HepG2 (cell line): ENCODE data around the gene FAM118A. TPM values are rescaled to one million over a fixed set of nuclear protein-coding genes. Genes with fewer than 3 reads are reported as not detected.

Source experiments
- ATAC-seq: fragments of 200-7000 bp; cut with Tn5 transposase; 3 replicates; pipeline ENCODE4 v1.9.1; 2020; ENCODE audit warnings: mild to moderate bottlenecking, moderate library complexity
- BruUV-seq: library from RNA; stranded (reverse); fragments of 400-500 nt; replicated peaks from 2 replicates; lab custom pipeline; 2021; lab: Mats Ljungman, UMichigan
- CTCF ChIA-PET: fragments of 300-600 bp; formaldehyde crosslinking; extraction: SDS; loops from one replicate; lab custom pipeline; 2021; ENCODE audit warnings: low total read pairs, inconsistent platforms, low intra/inter-chr PET ratio; lab: Yijun Ruan, JAX
- POLR2A ChIA-PET: fragments of 350-600 bp; sonication (Branson Sonifier 250); formaldehyde crosslinking; loops from one replicate; lab custom pipeline; 2020; ENCODE audit warnings: antibody characterized with exemption, inconsistent platforms; lab: Yijun Ruan, JAX
- DNase-seq: peaks from one replicate; pipeline ENCODE4 v3.0.0-alpha.2; 2015; ENCODE audit warnings: low spot score
- FAIRE-seq: peaks from 3 replicates; lab custom pipeline; 2011; peaks lifted over from hg19 to GRCh38; lab: Jason Lieb, UNC
- H2AFZ ChIP-seq: one replicate; pipeline ENCODE4 v1.6.1; 2011; ENCODE audit warnings: low read length, inconsistent platforms
- H3K27ac ChIP-seq: fragments of 300-600 bp; 3 replicates; pipeline ENCODE4 v1.8.0; 2011; ENCODE audit warnings: mixed run types, mild to moderate bottlenecking, mixed read lengths, low read length, inconsistent platforms; ENCODE audit not compliant: insufficient read depth; ENCODE audit errors: extremely low read length
- H3K27me3 ChIP-seq, 2 experiments: fragments of 200-600 bp in 1 of 2; 2 replicates in 1 of 2; 3 replicates in 1 of 2; pipeline versions ENCODE4 v1.6.0 to v1.8.0; 2011; ENCODE audit warnings: low read length in 2 of 2, mild to moderate bottlenecking in 2 of 2, moderate library complexity in 2 of 2, inconsistent platforms in 1 of 2; ENCODE audit not compliant: insufficient read depth in 2 of 2, control insufficient read depth in 1 of 2
- H3K36me3 ChIP-seq, 2 experiments: fragments of 200-600 bp in 1 of 2; replicated peaks in 1 of 2; 2 replicates in 1 of 2; 3 replicates in 1 of 2; pipeline versions ENCODE4 v1.5.1 to v1.8.0; 2011; ENCODE audit warnings: low read length in 2 of 2, inconsistent platforms in 1 of 2; ENCODE audit not compliant: insufficient read depth in 2 of 2, control insufficient read depth in 1 of 2
- H3K4me1 ChIP-seq: 2 replicates; pipeline ENCODE4 v1.5.1; 2012; ENCODE audit warnings: low read length, inconsistent platforms; ENCODE audit not compliant: insufficient read depth
- H3K4me2 ChIP-seq: 2 replicates; pipeline ENCODE4 v1.6.0; 2011; ENCODE audit warnings: low read depth, low read length, inconsistent platforms
- H3K4me3 ChIP-seq, 3 experiments: fragments of 200-600 bp in 1 of 3; sonication (generic), shearing (Covaris generic) in 1 of 3; replicated peaks in 1 of 3; 2 replicates each; pipeline ENCODE4 v1.5.1; 2011 to 2016; ENCODE audit warnings: low read length in 3 of 3, inconsistent platforms in 2 of 3, low read depth in 2 of 3, mild to moderate bottlenecking in 2 of 3, control low read depth in 1 of 3, mixed read lengths in 1 of 3; ENCODE audit not compliant: insufficient read depth in 1 of 3
- H3K79me2 ChIP-seq: one replicate; pipeline ENCODE4 v1.6.1; 2011; ENCODE audit warnings: low read length, inconsistent platforms; ENCODE audit not compliant: insufficient read depth
- H3K9ac ChIP-seq: 2 replicates; pipeline ENCODE4 v1.6.0; 2011; ENCODE audit warnings: mild to moderate bottlenecking, low read depth, low read length, inconsistent platforms; ENCODE audit not compliant: insufficient read depth
- H3K9me3 ChIP-seq: 2 replicates; pipeline ENCODE4 v1.5.1; 2012; ENCODE audit warnings: mild to moderate bottlenecking, low read length
- H4K20me1 ChIP-seq: 2 replicates; pipeline ENCODE4 v1.6.0; 2011; ENCODE audit warnings: inconsistent platforms, mild to moderate bottlenecking, low read length, moderate library complexity; ENCODE audit not compliant: insufficient read depth
- ARID5B ChIP-seq: IDR thresholded peaks from 2 replicates; pipeline ENCODE4 v1.4.0; 2020; ENCODE audit warnings: mild to moderate bottlenecking, missing genetic modification reagents
- BCL3 ChIP-seq: sonication (generic); formaldehyde crosslinking; IDR thresholded peaks from 2 replicates; pipeline ENCODE4 v1.5.1; 2020; ENCODE audit warnings: mild to moderate bottlenecking, missing genetic modification reagents, moderate library complexity
- HCFC1 ChIP-seq: fragments of 150-350 bp; IDR thresholded peaks from 2 replicates; pipeline ENCODE4 v1.6.1; 2014; ENCODE audit warnings: low read depth, low read length
- HNF4A ChIP-seq: sonication (generic); formaldehyde crosslinking; IDR thresholded peaks from 2 replicates; pipeline ENCODE4 v1.4.0; 2020; ENCODE audit warnings: missing genetic modification reagents
- NFIB ChIP-seq: sonication (generic); formaldehyde crosslinking; IDR thresholded peaks from 2 replicates; pipeline ENCODE4 v1.9.0; 2021; ENCODE audit warnings: missing genetic modification reagents, mild to moderate bottlenecking, borderline replicate concordance
- PRDM10 ChIP-seq: sonication (generic); formaldehyde crosslinking; IDR thresholded peaks from 2 replicates; pipeline ENCODE4 v1.4.0; 2020; ENCODE audit warnings: low read depth, missing genetic modification reagents
- SRSF9 ChIP-seq: fragments of 200-400 bp; formaldehyde crosslinking; IDR thresholded peaks from 2 replicates; pipeline ENCODE4 v1.6.1; 2018; ENCODE audit warnings: borderline replicate concordance, mild to moderate bottlenecking, low read depth, low read length; ENCODE audit not compliant: insufficient read depth, poor library complexity, severe bottlenecking
- ZNF572 ChIP-seq: sonication (generic); formaldehyde crosslinking; IDR thresholded peaks from 2 replicates; pipeline ENCODE4 v1.5.1; 2020; ENCODE audit warnings: mild to moderate bottlenecking, missing genetic modification reagents
- ZNF691 ChIP-seq: sonication (generic); formaldehyde crosslinking; IDR thresholded peaks from 2 replicates; pipeline ENCODE4 v1.4.0; 2020; ENCODE audit warnings: missing genetic modification reagents, low read depth, mild to moderate bottlenecking, borderline replicate concordance
- WGBS: methylation state at CpG from one replicate; pipeline ENCODE4 v1.1.6; 2017; ENCODE audit warnings: low lambda C conversion rate; 5-methylcytosine and 5-hydroxymethylcytosine counted together
- in situ Hi-C: cut with HindIII; loops from 2 replicates; pipeline ENCODE4 v1.10.0; 2017; ENCODE audit warnings: low pct_unique_long_range_greater_than_20kb; ENCODE audit not compliant: extremely low pct_ligation_motif_present
- intact Hi-C: fragments of 100-400 bp; cut with micrococcal nuclease; formaldehyde crosslinking; loops from one replicate; pipeline ENCODE4 v1.10.0; 2022; ENCODE audit not compliant: unreplicated experiment
- polyA plus RNA-seq, 8 experiments: library from polyadenylated mRNA; depleted of rRNA in 3 of 8; stranded (reverse) in 7 of 8; unstranded in 1 of 8; fragments of >200 nt; fragmentation: Illumina TruSeq in 4 of 8; extraction: Trizol in 4 of 8; gene quantifications; 2 replicates each; pipeline versions ENCODE4 v1.2.1 to v1.2.3, GENCODE V29; 2011 to 2016; ENCODE audit warnings: low read depth in 4 of 8, missing spikeins in 1 of 8, mixed read lengths in 1 of 8; ENCODE audit not compliant: insufficient read depth in 1 of 8
- total RNA-seq, 5 experiments: library from RNA; depleted of rRNA; stranded (reverse); fragments of >200 nt; fragmentation: Illumina TruSeq; extraction: Trizol; gene quantifications; 2 replicates each; pipeline ENCODE4 v1.2.3, GENCODE V29; 2016; ENCODE audit warnings: low read depth in 1 of 5

Gene FAM118A
- total and polyA plus RNA-seq, 2 of the 13 experiments (the other 11 are each of a cell fraction or from before 2014, with no cell fraction given) = 36.7 to 48.2 TPM

GRCh38 chr22:45285263-45286058 is 24.3 kb upstream of the FAM118A start (continued):
- TF ChIP-seq PRDM10 (CRISPR knock-in tag) = no peak

- CTCF ChIA-PET = no interaction called here
- BruUV-seq = TSS peak; percentile 60
- peaks cover 64% of the 10 kb centered on the region for H3K4me1 ChIP-seq
- no peak; the same call in 1 of the 2 replicates for TF ChIP-seq ARID5B (CRISPR knock-in tag)
- no peak for TF ChIP-seq BCL3
- TF ChIP-seq ZNF691 = 0 out of 2 replicates have a peak, but pooled peaks have one; percentile 9
- TF ChIP-seq SRSF9 = no peak
- TF ChIP-seq HNF4A (CRISPR knock-in tag) = peak; percentile 87
- no peak for TF ChIP-seq NFIB (CRISPR knock-in tag)
- TF ChIP-seq HCFC1 = no peak
- TF ChIP-seq ZNF572 = no peak
Observed at GRCh38 chr22:45286854-45287551, 22.7 kb upstream of the FAM118A start.

More at GRCh38 chr22:45286854-45287551, 22.7 kb upstream of the FAM118A start:
- in situ Hi-C loops (no loop called here), intact Hi-C loops (no loop called here)
- H3K27me3 ChIP-seq = no peaks in the 10 kb centered on the region
- peak overlapping the region; percentile 30 to 63 (median 37); a peak in 5 of 6 replicates for H3K4me3 ChIP-seq
- peak; percentile 78 for FAIRE-seq
- POLR2A ChIA-PET = interaction anchor here (1.7 to 5.1 kb wide), 4 partner anchors 13 to 41 kb away, joined by 4 to 73 read pairs (median 8); no protein-coding TSS in a partner anchor
- no peaks in the 10 kb centered on the region for H3K9me3 ChIP-seq
- H3K79me2 ChIP-seq = no peaks in the 10 kb centered on the region
- peak; percentile 74 for ATAC-seq
- peak overlapping the region; percentile 80 for H3K27ac ChIP-seq
- no peaks in the 10 kb centered on the region for H4K20me1 ChIP-seq
- peak overlapping the region; percentile 89 for H3K4me2 ChIP-seq
- 8% methylated on average over 8 of the region's 12 CpGs for WGBS
- no peaks in the 10 kb centered on the region for H3K36me3 ChIP-seq
- peak overlapping the region; percentile 69 for H3K9ac ChIP-seq
- H2AFZ ChIP-seq = peak overlapping the region; percentile 64
- peak; percentile 78 for DNase-seq
